Heart left ventricle (tissue), 13 donors: ENCODE measurements around the gene CADPS2.

Source experiments
- POLR2A ChIP-seq, 2 donors: fragments of 450-650 bp; IDR thresholded peaks; one replicate each; pipeline ENCODE4 v1.6.1; 2017; ENCODE audit warnings: antibody characterized with exemption in 2 of 2, mild to moderate bottlenecking in 2 of 2, moderate library complexity in 2 of 2
- TF ChIP-seq, protein P1 (sequence below), 12 donors: fragments of 200-600 bp; sonication (generic) in 4 of 12; IDR thresholded peaks; one replicate each; pipeline versions ENCODE4 v1.5.0 to v1.8.0; 2018 to 2022; ENCODE audit warnings: antibody characterized with exemption in 12 of 12, mild to moderate bottlenecking in 5 of 12
- donor health status: ischemic (EF 13 %, LVEDD 7.1; RV severe dilation, severe dysfunction).
- donor health status: DM: no; HTN: yes; CAD: no.
- donor health status: DM: no; HTN: no; CAD: no.
- donor health status: ischemic (EF 25% LVEDD 6.9; RV normal size, moderate dysfunction).
- donor health status: ischemic (EF 25% LVEDD 5.7; RV mildly dilated, moderate dysfunction).
- donor health status: ischemic (EF 35%, LVEDD 5.7; RV mildly dilated, moderate dysfunction).
- donor health status: nonischemic (EF 11% LVEDD 7.7; RV severe dilation, severe dysfunction).
- donor health status: DM: yes; HTN: yes; CAD: no.
- donor health status: PGD.
- donor health status: ischemic (EF 29% LVEDD 5.4; RV normal size, mild dysfunction).
- donor health status: nonischemic (EF 23%, LVEDD 6.1; RV moderate dilation, normal function).

DNA sequence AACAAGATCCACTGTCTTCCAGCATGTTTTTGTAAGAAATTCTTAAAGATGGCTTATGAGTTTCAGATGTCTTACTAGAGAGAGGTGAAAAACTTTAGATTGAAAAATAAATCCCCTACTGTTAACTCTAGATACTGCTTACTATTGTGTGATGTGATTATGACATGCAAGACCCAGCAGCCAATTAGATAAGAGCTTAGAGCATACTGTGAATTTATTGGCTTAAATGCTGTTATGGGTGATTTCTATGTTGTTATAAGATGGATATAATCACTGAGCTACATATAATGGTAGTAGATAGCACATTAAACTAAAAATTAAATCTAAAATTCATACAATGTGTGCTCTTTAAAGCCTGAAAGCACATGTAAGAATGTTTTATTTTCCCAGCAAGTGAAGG lies 187.2 kb downstream of the CADPS2 start, which contains the start of gene RNF133:
- TF ChIP-seq, protein P1, sequence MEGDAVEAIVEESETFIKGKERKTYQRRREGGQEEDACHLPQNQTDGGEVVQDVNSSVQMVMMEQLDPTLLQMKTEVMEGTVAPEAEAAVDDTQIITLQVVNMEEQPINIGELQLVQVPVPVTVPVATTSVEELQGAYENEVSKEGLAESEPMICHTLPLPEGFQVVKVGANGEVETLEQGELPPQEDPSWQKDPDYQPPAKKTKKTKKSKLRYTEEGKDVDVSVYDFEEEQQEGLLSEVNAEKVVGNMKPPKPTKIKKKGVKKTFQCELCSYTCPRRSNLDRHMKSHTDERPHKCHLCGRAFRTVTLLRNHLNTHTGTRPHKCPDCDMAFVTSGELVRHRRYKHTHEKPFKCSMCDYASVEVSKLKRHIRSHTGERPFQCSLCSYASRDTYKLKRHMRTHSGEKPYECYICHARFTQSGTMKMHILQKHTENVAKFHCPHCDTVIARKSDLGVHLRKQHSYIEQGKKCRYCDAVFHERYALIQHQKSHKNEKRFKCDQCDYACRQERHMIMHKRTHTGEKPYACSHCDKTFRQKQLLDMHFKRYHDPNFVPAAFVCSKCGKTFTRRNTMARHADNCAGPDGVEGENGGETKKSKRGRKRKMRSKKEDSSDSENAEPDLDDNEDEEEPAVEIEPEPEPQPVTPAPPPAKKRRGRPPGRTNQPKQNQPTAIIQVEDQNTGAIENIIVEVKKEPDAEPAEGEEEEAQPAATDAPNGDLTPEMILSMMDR (IDR thresholded peaks at IDR 0.05), result no peak
- no peak for TF ChIP-seq POLR2A (IDR thresholded peaks at IDR 0.05)
